Erythroblast (primary cell): ENCODE measurements around the gene KLF7.

Experiments
- DNase-seq, 2 experiments: peaks; one replicate each; lab custom pipeline; 2025; lab: John Stamatoyannopoulos, UW
- GATA1 ChIP-seq: IDR thresholded peaks from 2 replicates; pipeline ENCODE4 v1.6.1; 2011; ENCODE audit warnings: low read depth, mild to moderate bottlenecking, control low read depth, low read length, moderate library complexity
- POLR2A ChIP-seq: IDR thresholded peaks from 2 replicates; pipeline ENCODE4 v1.6.1; 2011; ENCODE audit warnings: mild to moderate bottlenecking, low read length

KLF7 gene

DNA sequence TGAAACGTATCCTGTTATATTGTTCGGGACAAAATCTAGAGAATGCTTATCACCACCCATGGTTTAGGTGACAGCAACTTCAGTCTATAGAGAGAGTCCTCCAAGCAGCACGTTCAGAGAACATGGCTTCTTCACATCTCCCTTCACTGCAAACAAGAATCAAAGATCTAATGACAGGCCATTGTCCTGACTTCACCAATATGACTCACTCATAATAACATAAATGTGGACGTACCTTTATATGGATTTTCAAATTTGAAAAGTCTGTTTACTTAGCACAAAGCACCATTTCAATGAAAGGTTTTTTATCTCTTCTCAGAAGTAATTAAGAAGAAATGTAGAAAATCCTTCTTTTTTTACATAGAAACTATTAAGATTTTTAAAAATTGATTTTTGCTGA lies 46.7 kb downstream of the KLF7 start:
- TF ChIP-seq POLR2A (no peak), GATA1 (no peak)
- no peak for DNase-seq

DNA sequence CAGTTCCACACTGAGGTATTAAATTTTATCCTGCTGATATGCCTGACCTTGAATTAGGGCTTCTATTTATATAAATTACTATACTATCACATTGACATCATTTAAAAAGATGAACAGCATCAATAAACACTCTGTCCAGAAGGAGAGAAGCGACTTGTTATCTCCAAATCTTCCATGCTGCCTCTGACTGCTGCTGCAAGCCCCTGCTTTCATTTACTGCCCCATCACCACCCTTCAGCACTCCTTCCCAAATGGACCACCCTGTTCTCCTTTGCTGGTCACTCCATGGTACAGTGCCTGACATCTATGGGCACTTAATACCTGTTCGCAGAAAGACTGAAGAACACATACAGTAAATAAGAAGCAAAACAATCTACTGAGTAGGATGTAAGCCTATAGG lies 48.1 kb downstream of the KLF7 start:
- TF ChIP-seq POLR2A (no peak), GATA1 (no peak)
- DNase-seq, result no peak

GRCh38 chr2:207115715-207116364 lies 49.9 kb downstream of the KLF7 start:
- TF ChIP-seq POLR2A (no peak), GATA1 (no peak)
- DNase-seq, result no peak

- no peak for TF ChIP-seq POLR2A
- TF ChIP-seq GATA1, result no peak
- no peak for DNase-seq
Measured at GRCh38 chr2:207113414-207113813, 52.3 kb downstream of the KLF7 start.

GRCh38 chr2:207112785-207113184 lies 53.0 kb downstream of the KLF7 start:
- no peak for DNase-seq
- TF ChIP-seq GATA1, result no peak
- TF ChIP-seq POLR2A, result no peak

DNA sequence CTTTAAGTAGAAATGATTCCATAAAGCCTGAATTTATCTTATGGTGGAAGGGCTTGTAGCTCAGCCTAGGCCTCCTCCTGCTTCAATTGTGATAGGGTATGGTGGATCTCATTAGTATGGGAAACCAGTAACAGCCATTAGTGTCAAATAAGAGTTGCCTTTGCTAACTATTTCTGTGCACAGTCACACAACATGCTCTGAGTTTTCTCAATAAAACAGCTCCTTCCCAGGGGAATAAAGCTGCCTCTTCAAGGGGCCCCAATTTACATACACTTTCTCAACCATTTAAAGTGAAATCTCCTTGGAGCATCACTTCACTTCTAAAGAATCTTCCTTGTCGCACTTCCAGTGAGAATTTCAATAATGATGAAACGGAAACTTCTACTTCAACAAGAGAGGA lies 53.4 kb downstream of the KLF7 start:
- no peak for TF ChIP-seq GATA1
- no peak for TF ChIP-seq POLR2A
- DNase-seq, result no peak

DNA sequence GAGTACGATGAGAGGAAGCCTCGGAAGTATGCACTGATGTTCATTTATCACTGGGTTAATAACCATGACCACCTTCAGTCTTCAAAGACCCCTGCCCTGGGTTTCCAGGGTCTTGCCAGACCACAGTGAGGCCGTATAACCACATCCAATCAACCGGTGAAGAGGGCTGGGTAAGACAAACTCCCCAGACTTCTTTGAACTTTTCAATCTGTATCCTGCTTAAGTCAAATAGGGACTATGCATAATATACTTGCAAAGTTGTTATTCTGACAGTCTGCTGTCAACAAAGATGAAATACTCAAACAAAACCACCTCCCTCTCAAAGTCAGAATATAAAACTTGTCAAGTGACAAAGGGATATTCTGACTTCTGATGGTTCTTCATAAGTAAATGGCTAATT lies 54.0 kb downstream of the KLF7 start:
- no peak for DNase-seq
- no peak for TF ChIP-seq GATA1
- no peak for TF ChIP-seq POLR2A

- TF ChIP-seq GATA1 (no peak), POLR2A (no peak)
- DNase-seq, result no peak
Measured at GRCh38 chr2:207110715-207111114, 55.0 kb downstream of the KLF7 start.

DNA sequence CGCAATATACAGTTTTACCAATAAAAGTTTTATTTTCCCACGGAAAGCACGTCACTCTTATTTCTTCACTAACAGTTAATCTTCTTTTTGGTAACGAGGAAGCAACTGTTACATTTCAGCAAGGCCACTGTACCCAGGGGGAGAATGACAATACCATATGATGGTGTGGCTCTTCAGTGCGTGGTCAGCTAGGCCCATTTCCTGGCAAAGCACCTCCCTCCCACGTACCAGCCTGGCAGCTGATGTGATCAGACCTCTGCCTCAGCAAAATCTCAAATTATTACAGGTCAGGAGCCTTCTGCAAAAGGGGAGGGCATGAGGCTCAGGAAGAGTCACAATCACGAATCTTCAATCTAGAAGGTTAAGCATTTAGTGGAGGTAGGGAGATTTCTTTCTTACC lies 55.4 kb downstream of the KLF7 start:
- DNase-seq, result no peak
- TF ChIP-seq GATA1, result no peak
- no peak for TF ChIP-seq POLR2A

DNA sequence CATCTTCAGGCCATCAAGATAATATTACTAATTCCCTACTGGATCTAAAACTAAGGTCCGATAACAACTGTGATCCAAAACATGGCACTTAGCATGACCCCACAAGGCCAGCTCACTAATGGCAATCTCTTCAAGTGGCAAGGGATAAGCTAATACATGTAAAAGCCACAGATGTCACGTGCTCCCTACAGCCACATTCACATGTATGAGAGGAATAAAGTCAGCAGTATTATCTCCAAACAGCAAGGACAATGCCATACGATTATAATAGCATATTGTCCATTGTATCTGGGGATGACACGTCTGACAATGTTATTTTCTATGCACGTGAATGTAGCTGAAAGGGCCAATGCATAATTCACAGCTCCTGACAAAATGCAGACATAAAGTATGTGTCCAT lies 56.0 kb downstream of the KLF7 start:
- TF ChIP-seq GATA1, result no peak
- TF ChIP-seq POLR2A, result no peak

DNA sequence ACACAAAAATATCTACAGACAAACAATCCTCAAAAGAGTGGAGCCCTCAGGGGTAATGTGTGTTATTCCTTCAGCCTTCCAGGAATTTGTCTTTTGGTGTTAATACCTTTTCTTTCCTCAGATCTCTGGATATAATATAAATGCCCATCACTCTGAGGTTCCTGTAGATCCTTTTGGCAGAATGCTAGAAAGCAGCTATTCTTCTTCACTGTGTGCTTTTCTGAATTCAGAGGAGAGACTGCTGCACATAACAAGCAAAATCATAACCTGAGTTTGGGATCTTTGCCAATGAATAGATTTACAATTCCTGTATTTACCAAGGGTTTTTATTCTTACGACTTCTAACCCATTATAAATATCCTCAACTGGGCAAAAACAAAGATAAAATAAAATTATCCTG lies 57.3 kb downstream of the KLF7 start:
- TF ChIP-seq GATA1 (no peak), POLR2A (no peak)

More for the DNA sequence above, 56.0 kb downstream of the KLF7 start:
- no peak for DNase-seq

GRCh38 chr2:207107551-207107950 lies 58.2 kb downstream of the KLF7 start:
- no peak for DNase-seq
- TF ChIP-seq POLR2A (no peak), GATA1 (no peak)

More for the DNA sequence above, 57.3 kb downstream of the KLF7 start:
- DNase-seq, result no peak

GRCh38 chr2:207107131-207107530 lies 58.6 kb downstream of the KLF7 start:
- TF ChIP-seq GATA1 (no peak), POLR2A (no peak)
- no peak for DNase-seq

GRCh38 chr2:207103132-207103531 lies 62.6 kb downstream of the KLF7 start:
- TF ChIP-seq GATA1, result no peak
- no peak for TF ChIP-seq POLR2A
- DNase-seq, result no peak

GRCh38 chr2:207101984-207102383 lies 63.8 kb downstream of the KLF7 start:
- TF ChIP-seq POLR2A (no peak), GATA1 (no peak)
- DNase-seq, result no peak

GRCh38 chr2:207097278-207097677 lies 68.5 kb downstream of the KLF7 start:
- TF ChIP-seq POLR2A (no peak), GATA1 (no peak)
- no peak for DNase-seq
